HG02571 (cell line): ENCODE data around the gene BCAS3.
A peak's percentile ranks its signal among the peaks of the same experiment; 100 is the strongest.
"Not testable (repeated sequence)": the region's sequence is repeated elsewhere in the genome, so short reads cannot be mapped to it uniquely, and the experiment has no call there.

ENCODE experiments used
- ATAC-seq: cut with Tn5 transposase; IDR thresholded peaks from one replicate; pipeline ENCODE4 v1.9.1; 2021; ENCODE audit warnings: mild to moderate bottlenecking, moderate library complexity; ENCODE audit not compliant: unreplicated experiment

Gene BCAS3

GRCh38 chr17:60677308-60678117 is at the start of gene BCAS3:
Gene BCAS3 (plus strand): TSS chr17:60677851.
- ATAC-seq = peak; percentile 97

- no peak for ATAC-seq
These were observed 49.3 kb upstream of the BCAS3 start for GRCh38 chr17:60628252-60628889.

- no peak for ATAC-seq
These were observed 48.5 kb upstream of the BCAS3 start for GRCh38 chr17:60629120-60629519.

GRCh38 chr17:60630352-60630751 is 47.3 kb upstream of the BCAS3 start:
- no peak for ATAC-seq

- ATAC-seq = no peak
These were observed 46.5 kb upstream of the BCAS3 start for GRCh38 chr17:60631119-60631518.

- no peak for ATAC-seq
These were observed 40.0 kb upstream of the BCAS3 start for GRCh38 chr17:60637683-60638082.

- no peak for ATAC-seq
These were observed 38.7 kb upstream of the BCAS3 start for GRCh38 chr17:60639019-60639330.

GRCh38 chr17:60640503-60640902 is 37.1 kb upstream of the BCAS3 start:
- ATAC-seq = no peak

GRCh38 chr17:60641126-60641525 is 36.5 kb upstream of the BCAS3 start:
- no peak for ATAC-seq

- no peak for ATAC-seq
These were observed 35.8 kb upstream of the BCAS3 start for GRCh38 chr17:60641810-60642220.

GRCh38 chr17:60645918-60646523 is 31.6 kb upstream of the BCAS3 start:
- no peak for ATAC-seq

- no peak for ATAC-seq
These were observed 30.9 kb upstream of the BCAS3 start for GRCh38 chr17:60646701-60647100.

GRCh38 chr17:60647705-60648104 is 29.9 kb upstream of the BCAS3 start:
- ATAC-seq = no peak

- peak; percentile 90 for ATAC-seq
These were observed 25.0 kb upstream of the BCAS3 start for GRCh38 chr17:60652454-60653247.

- no peak for ATAC-seq
These were observed 24.1 kb upstream of the BCAS3 start for GRCh38 chr17:60653569-60653968.

GRCh38 chr17:60656499-60656898 is 21.2 kb upstream of the BCAS3 start:
- no peak for ATAC-seq

- no peak for ATAC-seq
These were observed 18.5 kb upstream of the BCAS3 start for GRCh38 chr17:60659156-60659555.

GRCh38 chr17:60661489-60661888 is 16.2 kb upstream of the BCAS3 start:
- no peak for ATAC-seq

GRCh38 chr17:60664022-60664421 is 13.6 kb upstream of the BCAS3 start:
- no peak for ATAC-seq

GRCh38 chr17:60665602-60666001 is 12.0 kb upstream of the BCAS3 start:
- ATAC-seq = no peak

GRCh38 chr17:60668741-60669140 is 8.9 kb upstream of the BCAS3 start:
- ATAC-seq = not testable (repeated sequence)
